Stimulated activated CD4-positive, alpha-beta T cell treated with anti-CD3 and anti-CD28 coated beads, Interleukin-1b, Interleukin-23, amount 100 ng/mL, for 48 hours (primary cell): ENCODE measurements around the gene NAV2.

Experiments
- DNase-seq: peaks from one replicate; pipeline ENCODE4 v3.0.0-alpha.2; 2020

NAV2 gene

GRCh38 chr11:20010156-20010850, 297.7 kb downstream of the NAV2 start:
- DNase-seq = no peak

DNA sequence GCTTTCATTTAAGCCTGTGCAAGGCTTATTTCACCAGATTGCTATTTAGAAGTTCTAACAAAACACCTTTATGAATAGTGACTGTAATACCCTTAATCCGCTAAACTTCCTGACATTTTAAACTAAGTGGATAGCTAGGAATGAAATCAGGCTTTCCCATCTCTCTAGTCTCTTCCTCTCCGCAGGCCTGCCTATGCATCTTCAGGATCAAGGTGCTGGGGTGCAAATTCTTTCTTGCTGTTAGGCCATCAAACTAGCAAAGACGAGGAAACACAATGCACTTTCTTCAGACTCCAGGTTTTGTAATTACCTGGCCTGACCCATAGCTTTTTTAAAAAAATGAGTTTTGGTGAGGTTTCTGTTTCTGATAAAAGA, 298.2 kb downstream of the NAV2 start:
- DNase-seq = no peak

DNA sequence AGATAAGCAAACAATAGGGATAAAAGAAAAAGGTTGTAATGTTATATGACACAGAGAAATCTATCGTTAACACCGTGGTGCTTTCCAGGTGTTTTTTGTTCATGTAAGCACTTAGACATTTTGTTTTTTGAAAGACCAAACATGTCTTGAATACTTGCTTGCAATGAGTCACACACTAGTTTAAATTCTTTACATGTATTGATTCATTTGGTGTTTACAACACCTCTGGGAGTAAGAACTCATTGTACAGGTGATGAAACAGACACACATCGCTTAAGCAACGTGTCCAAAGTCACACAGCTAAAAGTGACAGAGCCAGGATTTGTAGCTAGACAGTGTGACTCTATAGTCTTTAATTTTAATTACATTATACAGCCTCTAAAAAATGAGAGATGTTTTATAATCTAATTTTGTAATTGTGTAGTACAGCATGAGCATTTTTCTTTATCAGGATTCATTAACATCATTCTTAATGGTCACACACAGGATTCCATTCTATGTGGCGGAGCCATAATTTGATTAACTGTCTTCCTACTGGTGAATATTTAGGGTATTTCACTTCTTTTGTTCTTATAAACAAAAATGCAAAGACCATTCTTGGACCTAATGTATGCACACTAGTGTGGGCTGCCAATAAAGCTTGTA, 298.8 kb downstream of the NAV2 start:
- no peak for DNase-seq

- no peak for DNase-seq
Observed at GRCh38 chr11:20013346-20014066, 300.9 kb downstream of the NAV2 start.

GRCh38 chr11:20014067-20014402, 301.4 kb downstream of the NAV2 start:
- no peak for DNase-seq

- no peak for DNase-seq
Observed at GRCh38 chr11:20015101-20015500, 302.5 kb downstream of the NAV2 start.

DNA sequence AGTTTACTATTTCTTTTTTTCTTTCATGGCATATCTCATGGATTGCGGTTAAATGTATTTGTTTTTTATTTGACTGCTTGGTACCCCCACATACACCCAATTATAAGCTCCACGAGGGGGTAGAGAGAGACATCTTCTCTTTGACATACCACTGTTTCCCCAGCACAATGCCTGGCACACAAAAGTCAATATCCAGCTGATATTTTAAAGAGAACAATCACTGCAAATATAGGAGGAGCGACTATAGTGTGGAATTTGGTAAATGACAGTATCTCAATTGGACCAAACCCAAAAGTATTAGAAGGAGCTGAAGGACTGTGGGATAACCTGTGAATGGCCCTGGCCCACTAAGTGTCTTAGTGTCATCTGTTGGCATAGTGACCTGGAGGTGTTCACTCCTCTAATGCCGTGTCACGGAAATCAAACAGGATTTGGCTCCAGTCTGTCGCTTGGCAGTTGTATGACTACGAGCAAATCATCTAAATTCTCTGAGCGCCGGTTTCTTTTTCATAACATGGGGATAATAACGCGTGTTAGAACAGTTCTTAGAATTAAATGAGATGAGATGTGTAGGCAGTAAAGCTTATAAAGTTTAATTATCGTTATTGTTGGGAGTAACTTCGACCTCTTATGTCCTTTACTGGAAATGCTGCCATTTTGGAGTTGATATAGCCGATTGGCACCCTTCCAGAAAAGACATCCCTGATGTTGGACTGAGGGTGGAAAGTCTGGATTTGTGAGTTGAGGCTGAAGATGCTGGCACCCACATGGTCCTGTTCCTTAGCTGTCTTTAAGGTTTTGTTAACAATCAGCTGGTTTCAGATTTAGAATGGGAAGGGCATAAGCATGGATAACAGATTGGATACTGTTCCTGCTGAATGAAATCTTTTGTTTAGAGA, 303.1 kb downstream of the NAV2 start:
- no peak for DNase-seq

- DNase-seq = no peak
Observed at GRCh38 chr11:20016526-20016925, 303.9 kb downstream of the NAV2 start.

- no peak for DNase-seq
Observed at GRCh38 chr11:20017320-20017719, 304.7 kb downstream of the NAV2 start.

DNA sequence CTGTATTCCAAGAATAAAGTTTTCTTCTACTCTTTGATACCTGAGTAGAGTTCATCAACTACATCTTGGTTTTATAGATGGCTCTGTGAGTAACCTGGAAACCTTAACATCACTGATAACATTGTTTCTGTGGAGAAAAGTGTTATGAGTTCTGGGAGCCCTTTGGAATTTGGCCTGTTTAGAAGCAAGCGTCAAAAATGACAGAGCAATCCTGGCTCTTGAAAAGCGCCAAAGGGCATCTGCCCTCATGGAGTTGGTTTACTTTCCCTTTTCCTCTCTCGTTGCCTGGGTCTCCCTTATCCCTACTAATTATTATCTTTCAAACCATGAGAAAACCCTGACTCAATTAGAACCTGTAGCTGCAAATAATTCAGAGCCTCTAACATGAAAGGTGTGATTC, 307.6 kb downstream of the NAV2 start:
- DNase-seq = no peak

DNA sequence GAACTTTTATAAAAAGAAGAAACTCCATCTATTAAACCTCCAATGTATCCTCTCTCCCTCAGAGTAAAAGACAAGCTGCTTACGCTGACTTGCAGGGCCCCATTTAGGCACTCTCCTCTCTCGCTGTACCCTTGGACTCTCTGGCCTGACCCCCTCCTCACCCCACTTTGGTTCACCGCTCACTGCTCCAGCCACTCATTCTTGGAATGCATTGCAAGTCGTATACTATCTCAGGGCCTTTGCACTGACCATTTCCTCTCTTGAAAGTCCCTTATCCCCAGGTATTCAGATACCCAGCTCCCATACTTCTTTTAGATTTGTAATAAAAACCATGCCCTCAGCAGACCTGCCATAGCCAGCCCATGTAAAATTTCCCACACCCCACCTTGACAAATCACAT, 308.1 kb downstream of the NAV2 start:
- DNase-seq = no peak

DNA sequence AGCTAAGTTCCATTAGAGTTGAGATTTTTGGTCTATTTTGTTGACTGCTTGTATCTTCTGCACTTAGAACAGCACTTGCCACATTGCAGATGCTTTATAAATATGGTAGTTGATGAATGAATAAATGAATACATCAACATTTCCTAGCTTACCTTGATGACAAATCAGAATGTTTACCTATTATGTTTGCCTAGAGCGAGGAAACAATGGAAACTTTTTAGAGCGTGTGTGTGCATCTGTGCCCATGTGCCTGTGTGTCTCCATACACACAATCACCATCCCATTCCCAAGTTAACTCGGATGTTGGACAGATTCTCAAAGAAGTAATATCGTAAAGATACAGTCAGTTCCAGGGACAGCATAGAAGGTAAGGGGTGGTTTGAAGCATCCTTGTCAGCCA, 308.6 kb downstream of the NAV2 start:
- DNase-seq = no peak

GRCh38 chr11:20021771-20022362, 309.2 kb downstream of the NAV2 start:
- no peak for DNase-seq

GRCh38 chr11:20022363-20023081, 309.9 kb downstream of the NAV2 start:
- no peak for DNase-seq

DNA sequence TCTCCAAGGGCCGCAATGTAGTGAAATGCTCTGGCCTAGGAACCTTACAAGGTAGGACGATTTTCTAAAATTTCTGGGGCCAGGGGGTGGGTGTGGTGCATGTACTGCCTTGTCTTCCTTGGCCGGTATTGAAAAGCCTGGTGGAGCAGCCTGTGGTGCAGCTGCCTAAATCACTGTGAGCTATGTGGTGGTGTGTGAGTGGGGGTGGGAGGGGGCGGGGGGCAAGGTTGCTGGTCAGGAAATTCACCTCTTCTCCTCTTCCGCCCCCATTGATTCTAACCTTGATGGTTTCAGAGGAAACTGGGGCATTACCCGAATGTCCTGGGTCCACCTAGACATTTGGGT, 310.4 kb downstream of the NAV2 start:
- DNase-seq = no peak

DNA sequence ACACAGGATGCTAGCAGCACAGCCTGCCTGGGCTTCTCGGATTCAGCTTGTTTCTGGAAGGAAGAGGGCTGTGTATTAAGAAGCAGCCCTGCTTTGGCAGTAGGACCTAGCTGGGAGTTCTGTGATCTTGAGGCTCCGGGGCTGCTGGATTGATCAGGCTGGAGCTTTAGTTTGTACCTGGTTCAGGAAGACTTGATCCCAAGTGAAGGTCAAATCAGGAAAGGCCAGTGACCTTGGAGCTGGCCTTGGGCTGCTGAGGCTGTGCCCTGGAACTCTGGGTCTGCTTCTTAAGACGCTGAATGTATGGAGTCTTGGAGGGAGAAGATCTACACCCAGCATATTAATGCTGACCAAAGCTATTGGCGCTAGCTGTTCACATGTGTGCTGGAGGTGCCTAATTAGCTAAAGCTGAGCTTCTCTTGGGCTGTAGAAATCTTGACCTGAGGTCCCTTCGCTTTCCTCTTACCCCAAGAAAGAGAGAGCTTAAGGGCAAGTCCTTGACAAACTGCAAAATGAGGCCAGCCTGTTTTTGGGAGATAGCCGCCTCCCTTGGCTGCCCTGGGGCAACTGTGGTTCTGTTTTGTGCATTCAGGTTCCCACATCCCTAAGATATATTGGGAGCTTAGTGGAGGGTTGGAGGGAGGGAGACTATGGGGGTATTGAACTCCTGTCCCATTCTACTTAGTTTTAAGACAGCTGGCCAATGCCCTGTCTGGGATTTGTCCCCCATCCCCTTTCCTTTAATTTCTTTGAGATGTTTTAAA, 311.7 kb downstream of the NAV2 start:
- DNase-seq = no peak

GRCh38 chr11:20025332-20025840, 312.7 kb downstream of the NAV2 start:
- DNase-seq = no peak

DNA sequence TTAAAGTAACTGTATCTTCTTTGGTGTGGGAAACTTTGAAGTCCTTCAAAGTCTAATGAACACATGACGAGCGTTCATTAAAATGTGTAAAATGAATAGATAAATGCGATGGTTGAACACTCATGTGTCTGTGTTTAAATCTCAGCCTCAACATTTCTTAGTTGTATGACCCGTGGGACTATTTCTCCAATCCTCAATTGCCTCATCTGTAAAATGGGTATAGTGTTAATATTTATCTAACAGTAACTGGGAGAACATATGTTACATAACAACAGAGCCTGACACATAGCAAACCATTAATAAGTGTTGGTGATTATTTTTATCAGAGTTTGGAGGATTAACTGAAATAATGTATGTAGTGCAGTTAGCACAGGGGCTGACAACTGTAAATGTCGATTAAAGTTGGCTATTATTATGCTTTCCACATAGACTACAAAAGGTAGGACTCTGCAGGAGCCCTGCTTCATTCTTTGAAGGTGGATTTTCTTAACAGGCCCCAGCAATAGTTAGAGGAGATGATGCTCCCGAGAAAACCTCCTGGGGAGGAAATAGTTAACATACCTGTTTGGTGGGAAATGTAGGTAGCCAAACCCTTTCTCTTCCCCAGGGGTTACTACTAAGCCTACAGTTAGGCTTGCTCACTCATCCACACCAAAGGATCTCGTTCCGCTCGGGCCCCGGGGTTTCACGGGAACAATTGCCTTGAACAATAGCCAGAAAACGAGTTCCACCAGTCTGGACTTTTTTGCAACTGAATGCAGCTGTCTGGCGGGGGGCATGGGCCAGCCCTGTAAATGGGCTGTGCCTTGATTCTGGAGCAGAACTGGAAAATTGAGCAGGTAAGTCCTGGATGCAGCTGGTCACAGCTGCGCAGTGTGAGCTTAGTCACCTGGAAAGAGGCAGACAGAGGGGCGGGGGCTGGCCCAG, 314.3 kb downstream of the NAV2 start:
- no peak for DNase-seq

GRCh38 chr11:20027556-20028013, 314.9 kb downstream of the NAV2 start:
- no peak for DNase-seq

GRCh38 chr11:20029193-20029592, 316.6 kb downstream of the NAV2 start:
- no peak for DNase-seq
